ENCODE results near the gene FOXP1. TPM values are rescaled to one million over a fixed set of nuclear protein-coding genes. Genes with fewer than 3 reads are reported as not detected.
"Not testable (repeated sequence)": the region's sequence is repeated elsewhere in the genome, so short reads cannot be mapped to it uniquely, and the experiment has no call there.

The FOXP1 gene
- total RNA-seq, 1 donor from 2014 or later = 137 TPM

DNA sequence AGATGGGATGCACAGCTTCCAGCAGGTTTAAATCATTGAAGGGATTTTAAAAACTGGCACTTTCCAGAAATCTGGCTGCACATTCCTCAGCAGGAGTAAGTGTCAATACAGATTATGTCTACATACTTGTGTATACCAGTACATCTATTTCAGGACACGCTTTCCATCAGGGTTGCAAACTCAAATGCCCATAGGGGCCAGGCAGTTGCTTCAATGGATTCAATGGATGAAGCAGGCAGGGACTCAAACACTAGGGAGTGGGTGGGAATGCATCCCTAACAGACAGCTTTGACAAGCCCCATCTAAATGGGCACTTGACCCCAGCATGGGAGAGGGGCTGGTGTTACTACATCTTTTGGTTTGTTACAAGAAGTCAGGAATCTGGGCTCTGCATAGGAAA lies 136.8 kb downstream of the FOXP1 start:
- intact Hi-C loops (cut with DNase I) = no loop called here
- ATAC-seq (no peak), DNase-seq (ENCODE audit: low spot score) (no peak)

DNA sequence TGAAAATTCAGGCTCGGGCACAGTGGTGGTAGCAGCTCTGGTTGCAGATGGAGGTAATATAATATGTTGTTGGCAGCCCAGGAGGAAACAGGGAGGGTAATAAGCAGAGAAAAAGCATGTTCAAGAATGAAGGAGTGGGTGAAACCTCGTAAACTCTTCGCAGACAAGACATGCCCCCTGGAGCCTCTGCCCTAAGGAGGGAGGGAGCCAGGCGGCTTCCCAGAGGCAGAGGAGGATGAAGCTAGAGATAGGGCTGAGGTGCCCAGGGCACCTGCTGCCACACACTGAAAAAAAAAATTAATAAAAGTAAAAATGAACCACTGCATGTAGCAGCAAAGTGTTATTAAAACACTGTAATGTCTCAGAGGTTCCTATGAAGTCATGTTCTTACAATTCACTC lies 137.3 kb downstream of the FOXP1 start:
- no peak for ATAC-seq
- intact Hi-C loops (cut with DNase I) = no loop called here
- no peak for DNase-seq (ENCODE audit: low spot score)

DNA sequence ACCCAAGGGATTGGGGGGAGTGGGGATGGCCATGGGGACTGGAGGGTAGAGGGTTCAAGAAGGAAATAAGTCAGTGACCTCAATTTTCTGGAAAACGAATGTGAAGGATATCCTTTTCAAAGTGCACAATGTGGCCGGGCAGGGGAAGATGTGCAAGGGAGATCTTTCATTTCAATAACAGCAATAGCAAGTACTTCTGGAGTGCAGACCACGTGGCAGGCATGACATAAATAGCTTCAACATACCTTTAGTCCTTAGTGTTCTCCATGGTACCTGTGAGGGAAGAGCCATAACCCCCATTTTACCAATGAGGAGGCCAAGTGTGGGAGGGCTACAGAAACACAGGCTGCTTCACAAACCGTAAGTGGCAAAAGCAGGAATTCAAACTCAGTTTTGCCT lies 138.7 kb downstream of the FOXP1 start:
- DNase-seq (ENCODE audit: low spot score) (no peak), ATAC-seq (no peak)
- intact Hi-C loops (cut with DNase I) = no loop called here

DNA sequence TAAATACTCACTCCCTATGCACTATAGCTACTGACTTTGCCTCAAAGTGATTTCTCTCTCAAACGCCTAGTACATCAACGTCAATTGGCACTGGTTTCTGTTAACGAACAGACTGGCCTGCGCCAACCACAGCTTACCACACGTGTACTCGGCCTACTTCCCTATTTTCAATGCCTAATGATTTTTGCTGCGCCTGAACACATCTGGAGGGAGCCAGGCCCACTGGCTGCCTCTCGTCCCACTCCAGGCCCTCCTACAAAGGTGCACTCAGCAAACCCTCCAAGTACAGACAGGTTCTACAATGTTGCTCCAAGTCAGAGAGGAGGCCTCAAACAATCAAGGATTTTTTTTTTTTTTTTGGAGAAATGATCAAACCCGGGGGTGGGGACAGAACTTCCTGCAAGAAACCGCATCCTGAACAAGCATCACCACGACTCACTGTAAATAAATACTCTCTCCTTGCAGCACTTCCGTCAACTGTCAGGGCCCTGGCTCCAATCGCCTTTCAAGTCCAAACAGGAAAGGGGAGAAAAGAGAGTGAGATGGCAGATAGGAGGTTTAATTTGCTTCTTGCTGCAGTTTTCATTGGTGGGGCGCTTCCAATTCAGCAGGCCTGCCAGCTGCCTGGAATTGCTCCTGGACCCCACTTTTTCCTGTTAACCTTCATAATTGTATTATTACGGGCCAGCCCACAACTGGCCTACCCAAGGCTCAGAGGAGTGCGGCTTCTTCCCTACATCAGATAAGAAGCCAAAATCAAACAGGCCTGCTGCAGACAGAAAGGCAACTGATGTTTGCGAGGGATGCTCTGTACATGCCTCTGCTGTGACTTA lies 139.3 kb downstream of the FOXP1 start:
- DNase-seq (ENCODE audit: low spot score) (no peak), ATAC-seq (peak; percentile 85)
- intact Hi-C loops (cut with DNase I) = no loop called here

DNA sequence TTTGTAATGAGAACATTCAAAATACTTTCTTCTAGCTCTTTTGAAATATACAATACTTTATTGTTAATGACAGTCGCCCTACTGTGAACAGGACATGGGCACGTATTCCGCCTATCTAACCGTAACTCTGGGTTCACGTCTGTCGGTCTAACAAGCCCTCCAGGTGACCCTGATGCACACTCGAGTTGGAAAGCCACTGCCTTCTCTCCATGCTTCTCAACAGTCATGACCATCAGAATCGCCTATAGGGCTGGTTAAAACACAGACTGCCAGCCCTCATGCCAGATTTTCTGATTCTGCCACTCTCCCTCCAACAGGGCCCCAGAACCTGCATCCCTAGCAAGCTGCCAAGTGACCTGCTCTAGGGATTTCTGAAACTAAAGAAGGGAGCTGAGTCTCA lies 140.2 kb downstream of the FOXP1 start:
- intact Hi-C loops (cut with DNase I) = no loop called here
- no peak for DNase-seq (ENCODE audit: low spot score)
- ATAC-seq = no peak

DNA sequence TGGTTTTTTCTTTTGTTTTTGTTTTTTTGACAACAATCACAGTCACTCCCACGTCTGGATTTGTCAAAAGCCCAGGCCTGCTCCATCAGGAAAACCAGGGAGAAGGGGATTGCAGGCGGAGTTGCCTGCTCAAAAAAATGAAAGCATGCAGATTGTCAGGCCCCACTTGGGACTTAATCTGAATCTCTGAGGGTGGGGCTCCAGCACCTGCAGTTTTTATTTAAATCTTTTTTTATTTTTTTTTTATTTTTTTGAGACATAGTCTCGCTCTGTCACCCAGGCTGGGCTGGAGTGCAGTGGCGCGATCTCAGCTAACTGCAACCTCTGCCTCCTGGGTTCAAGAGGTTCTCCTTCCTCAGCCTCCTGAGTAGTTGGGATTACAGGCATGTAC lies 140.9 kb downstream of the FOXP1 start:
- DNase-seq (ENCODE audit: low spot score) = no peak
- intact Hi-C loops (cut with DNase I) = no loop called here
- no peak for ATAC-seq

DNA sequence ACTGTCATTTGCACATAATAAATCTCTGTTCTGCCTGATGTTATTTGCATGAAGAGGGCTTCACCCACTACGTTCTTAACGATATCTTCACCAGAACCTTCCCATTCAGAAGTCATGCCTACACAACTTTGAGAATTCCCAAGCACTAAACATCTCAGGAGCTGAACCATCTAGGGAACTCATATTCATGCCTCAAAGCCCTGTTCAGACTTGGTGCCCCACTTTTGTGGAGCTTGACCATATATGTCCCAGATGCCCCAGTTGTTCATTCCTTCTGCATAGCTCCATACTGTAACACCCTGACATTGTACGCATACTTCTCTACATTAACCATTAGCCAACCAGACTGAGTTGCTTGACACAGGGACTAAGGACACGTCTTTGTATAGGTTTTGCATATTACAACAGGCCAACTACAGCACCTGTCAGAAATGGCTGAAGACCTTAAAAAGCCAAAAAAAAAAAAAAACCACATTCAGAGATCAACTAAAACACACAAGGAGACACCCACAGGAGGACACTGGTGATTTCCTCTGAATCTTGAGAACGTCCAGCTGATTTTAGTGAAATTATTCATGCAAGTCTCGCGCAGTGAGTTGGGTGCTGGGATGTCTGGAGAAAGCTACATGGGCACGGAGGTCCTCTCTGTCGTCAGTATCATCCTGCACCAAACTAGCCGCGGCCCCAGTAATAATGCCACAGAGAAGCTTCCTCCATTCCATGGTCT lies 141.4 kb downstream of the FOXP1 start:
- DNase-seq (ENCODE audit: low spot score) (no peak), ATAC-seq (no peak)
- intact Hi-C loops (cut with DNase I) = no loop called here

DNA sequence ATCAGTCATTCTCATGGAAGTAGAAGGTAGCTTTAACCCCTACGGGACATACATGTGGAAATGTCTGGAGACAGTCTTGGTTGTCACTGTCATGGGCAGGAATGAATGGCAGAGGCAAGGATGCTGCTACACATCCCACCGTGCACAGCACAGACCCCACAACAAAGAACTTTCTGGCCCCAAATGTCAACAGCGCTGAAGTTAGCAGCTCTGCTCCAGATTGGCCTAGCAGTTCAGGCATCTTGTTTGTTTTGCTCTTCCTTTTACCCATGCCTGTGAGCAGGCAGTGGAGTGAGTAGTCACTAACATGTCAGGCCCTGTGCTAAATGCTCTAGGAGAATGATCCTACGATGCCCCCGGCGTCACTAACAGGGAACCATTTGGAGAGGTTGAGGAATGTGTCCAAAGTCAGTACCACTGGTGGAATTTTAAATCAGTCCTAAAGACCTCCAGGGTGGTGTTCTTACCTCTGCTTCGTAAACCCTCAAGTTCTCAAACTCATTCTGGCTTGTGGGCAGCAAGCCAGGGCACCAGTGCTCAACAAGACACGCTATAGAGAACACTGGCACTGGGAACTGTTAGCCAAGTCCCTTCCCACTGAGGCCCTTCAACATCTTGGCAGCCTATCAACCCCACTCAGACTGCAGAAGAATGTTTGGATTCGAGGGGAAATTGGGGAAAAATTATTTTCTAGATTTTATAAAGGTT lies 142.2 kb downstream of the FOXP1 start:
- ATAC-seq (no peak), DNase-seq (ENCODE audit: low spot score) (no peak)
- intact Hi-C loops (cut with DNase I) = no loop called here

DNA sequence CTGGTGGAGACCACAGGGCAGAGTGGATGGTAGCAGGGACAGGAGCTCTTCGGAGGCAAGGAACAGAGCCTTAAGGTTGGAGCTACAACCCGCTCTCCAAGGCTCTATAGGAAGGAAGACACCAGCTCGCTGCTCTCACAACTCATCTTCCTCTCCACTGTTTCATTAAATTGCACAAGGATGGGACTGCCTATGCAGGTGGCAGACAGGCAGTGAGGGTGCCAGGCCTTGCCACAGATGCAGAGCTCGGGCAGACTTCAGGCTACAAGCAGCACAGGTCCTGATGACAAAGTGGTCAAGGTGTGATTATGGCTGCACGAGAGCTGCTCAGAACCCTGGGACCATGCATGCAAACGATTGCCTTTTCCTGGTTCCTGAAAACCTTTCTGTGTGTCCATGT lies 144.6 kb downstream of the FOXP1 start:
- ATAC-seq (no peak), DNase-seq (ENCODE audit: low spot score) (no peak)
- intact Hi-C loops (cut with DNase I) = no loop called here

DNA sequence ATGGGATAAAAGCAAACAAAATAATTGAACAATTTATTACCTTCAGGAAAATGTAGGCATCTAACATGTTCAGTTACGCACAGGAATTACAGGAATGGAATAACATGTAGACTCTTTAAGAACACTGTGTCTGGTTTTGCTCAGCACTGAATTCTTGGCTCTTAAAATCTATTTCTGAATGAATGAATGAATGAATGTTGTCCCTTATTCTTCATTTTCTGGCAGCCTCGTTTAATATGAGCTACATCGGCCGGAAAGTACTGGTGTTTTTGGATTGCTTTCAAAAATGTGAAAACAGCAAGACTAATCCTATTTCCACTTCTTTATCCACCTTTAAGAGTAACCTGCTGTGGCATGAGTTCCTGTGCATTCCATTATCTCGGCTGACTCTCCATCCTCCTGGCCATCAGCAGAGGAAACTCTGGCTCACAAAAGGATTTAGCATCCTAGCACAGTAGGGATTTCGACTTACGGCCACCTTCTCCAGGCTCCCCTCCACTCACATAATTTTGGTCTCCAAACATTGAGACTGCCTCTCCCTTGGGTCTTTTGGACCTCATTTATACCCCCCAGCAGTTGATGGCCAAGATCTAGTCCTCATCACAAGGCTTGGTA lies 145.3 kb downstream of the FOXP1 start:
- no peak for ATAC-seq
- DNase-seq (ENCODE audit: low spot score) = no peak
- intact Hi-C loops (cut with DNase I) = no loop called here

DNA sequence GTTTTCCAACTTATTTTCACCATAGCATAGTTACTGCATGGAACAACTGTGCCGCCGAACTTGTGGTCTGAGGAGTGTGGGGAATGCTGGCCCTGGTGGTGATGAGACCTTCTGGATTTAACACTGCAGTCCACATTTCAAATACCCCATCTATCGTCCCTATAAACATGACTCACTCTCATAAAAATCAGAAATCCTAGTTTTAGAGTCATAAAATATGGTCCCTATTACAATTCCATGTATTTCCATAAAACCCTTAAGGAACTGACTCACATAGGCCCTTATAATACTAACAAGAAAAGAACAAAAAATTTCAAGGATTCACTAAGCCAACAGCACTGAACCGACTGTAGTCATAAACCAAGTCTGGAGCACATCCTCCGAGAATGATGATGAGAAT lies 147.2 kb downstream of the FOXP1 start:
- ATAC-seq (no peak), DNase-seq (ENCODE audit: low spot score) (no peak)
- intact Hi-C loops (cut with DNase I) = no loop called here

DNA sequence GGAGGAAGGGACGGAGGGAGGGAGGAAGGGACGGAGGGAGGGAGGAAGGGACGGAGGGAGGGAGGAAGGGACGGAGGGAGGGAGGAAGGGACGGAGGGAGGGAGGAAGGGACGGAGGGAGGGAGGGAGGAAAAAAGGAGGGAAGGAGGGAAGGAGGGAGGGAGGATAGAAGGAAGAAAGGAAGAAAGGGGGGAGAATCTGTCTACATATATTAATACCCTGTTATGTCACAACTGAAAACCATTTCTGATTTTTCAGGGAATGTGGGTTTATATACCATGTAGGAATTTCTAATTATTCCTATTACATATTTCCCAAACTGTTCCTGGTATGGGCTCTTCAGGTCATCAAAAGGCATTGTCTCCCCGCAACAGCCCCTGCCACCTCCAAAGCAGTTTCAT lies 147.7 kb downstream of the FOXP1 start:
- intact Hi-C loops (cut with DNase I); DNase-seq (ENCODE audit: low spot score); ATAC-seq: not testable (repeated sequence)

DNA sequence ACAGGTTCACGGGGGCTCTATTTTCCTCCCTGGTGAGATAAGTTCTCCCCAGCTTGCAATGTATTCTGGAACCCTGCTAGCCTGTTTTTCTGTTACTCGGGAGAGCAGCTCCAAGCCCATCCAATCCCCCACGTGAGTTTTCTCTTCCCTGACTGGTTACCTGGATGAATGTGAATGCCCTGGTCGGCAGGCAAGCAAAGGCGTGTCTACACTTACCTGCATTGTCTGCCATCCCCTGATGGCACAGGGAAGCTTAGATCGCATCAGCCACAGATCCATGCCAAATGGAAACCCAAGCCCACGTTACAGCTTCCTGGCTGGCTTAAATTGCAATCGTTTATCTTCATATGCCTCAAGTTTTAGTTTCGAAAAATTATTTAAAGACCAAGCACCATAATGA lies 149.9 kb downstream of the FOXP1 start:
- ATAC-seq (no peak), DNase-seq (ENCODE audit: low spot score) (no peak)
- intact Hi-C loops (cut with DNase I) = no loop called here

DNA sequence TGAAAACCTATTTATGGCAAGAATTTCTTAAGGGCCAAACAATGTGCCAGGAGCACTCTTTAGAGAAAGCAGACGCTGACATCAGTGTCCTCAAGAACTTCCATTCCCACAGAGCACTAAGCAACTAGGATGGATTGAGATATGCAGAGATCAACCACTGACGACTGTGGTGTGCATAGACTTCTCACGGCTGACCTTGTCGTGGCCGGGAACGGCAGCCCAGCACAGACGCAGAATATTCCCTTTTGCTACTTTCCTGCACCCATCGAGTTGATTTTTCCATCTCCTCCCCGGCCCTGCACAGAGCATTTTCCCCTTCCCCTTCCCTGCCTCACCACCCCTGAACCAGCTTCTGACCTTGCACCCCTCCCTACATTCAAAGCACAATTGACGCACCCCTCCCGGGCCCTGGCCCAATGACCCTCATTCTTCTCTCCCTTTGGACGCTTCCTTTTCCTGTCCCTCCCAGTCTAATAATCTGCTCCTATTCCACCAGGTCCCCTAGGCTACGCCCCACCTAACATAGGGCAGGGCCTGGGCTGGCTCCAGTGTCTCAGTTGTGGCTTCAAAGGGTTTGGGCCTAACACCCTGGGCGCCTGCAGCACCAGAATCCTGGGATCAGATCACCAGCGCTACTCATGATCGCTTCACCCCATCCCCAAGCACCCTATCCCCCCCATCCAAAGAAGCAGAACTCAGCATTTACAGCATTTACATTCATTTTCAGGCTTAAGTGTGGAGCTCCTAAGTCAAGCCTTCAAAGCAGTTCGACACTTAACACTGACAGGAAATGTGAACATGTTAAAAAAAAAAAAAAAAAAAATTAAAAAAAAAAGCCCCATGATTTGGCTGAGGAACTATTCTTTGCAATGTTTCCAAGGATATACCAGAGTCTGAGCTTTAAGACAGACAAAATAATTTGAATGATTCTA lies 151.2 kb downstream of the FOXP1 start:
- DNase-seq (ENCODE audit: low spot score) (no peak), ATAC-seq (peak; percentile 37)
- intact Hi-C loops (cut with DNase I) = no loop called here

DNA sequence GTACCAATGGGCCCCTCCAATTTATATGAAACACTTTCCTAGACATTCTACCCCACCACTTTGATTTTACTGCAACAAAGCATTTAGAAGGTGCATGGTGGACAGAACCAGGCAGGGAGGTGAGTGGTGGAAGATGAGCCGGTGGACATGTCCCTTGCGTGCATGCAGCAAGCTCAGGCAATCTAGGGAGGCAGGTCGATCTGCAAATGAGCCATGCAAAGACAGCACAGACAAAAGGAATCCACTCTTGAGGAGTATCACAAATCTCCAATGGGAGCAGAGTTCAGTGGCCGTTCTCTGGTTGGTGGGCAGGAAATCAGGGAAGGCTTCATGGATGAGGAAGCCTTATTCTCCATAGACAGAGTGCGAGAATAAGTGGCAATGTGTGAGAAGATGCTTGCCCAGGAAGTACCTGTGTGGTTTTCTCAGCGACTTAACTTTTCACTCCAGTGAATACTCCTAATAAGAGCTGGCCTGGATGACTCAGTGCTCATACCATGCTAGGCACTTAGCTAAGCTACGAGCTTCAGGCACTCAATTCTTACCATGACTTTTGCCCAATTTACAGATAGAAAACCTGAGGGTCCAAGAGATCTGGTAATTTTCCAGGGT lies 152.5 kb downstream of the FOXP1 start:
- ATAC-seq (no peak), DNase-seq (ENCODE audit: low spot score) (no peak)
- intact Hi-C loops (cut with DNase I) = no loop called here

DNA sequence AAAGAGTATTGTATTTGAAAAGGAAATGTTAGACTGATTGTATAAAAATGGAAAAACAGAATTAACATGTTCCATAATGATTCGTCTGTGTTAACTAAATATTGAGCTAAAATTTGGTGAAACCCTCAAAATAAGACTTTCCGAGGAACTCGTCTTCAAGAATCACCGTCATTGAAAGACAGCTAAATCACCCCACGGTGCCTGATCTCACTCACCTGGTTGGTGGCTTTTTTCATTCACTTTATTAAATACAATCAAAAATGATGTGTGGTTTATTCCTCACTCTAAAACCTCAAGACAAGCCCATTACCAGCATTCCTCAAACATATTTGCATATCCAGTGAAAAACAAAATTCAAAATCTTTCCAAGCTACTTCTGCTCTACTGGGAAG lies 153.9 kb downstream of the FOXP1 start:
- intact Hi-C loops (cut with DNase I) = no loop called here
- DNase-seq (ENCODE audit: low spot score) = no peak
- ATAC-seq = no peak

DNA sequence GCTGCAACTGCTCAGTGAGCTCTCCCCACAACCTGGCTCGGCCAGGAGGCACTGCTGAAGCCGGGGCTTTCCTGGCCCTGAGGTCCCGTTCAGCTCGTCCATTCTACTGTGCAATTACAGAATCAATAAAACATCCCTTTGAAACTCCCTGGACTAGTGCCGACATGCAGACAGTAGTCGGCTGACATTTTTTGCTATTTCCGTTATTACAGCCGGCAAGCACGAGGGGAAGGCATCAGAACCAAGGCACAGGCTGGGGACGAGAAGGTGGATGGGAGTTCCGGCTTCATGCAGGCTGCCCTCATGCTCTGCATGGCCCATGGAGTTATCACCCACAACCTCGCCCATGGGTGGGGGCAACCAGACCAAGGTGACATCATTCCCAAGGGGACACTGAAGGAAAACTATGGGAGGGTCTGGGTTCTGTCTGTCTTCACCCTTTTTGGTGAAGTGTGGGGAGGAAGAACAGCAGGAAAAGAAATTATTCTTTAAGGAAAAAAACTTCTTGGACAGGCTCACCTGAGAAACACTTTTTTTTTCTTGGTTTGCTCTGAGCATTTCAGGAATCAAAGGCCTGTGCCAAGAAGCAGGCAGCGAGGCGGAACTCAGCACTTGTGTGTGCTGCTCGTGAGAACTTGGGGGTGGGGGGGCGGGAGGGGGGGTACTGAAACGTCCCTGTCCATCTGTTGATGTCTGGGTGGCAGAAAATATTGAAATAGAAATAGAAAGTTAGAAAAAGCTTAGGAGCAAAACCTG lies 154.5 kb downstream of the FOXP1 start:
- intact Hi-C loops (cut with DNase I) = no loop called here
- no peak for DNase-seq (ENCODE audit: low spot score)
- peak; percentile 83 for ATAC-seq
